Activated CD4-positive, CD25-positive, alpha-beta regulatory T cell treated with anti-CD3 and anti-CD28 coated beads, Interleukin-2, amount 50 U/mL, for 72 hours (primary cell): ENCODE measurements around the gene HOXA10.

Experiments
- DNase-seq: peaks from one replicate; pipeline ENCODE4 v3.0.0; 2021

HOXA10 gene

GRCh38 chr7:27154901-27155815 lies 19.0 kb downstream of the HOXA10 start:
- DNase-seq, result peak; percentile 40

GRCh38 chr7:27154369-27154768 lies 19.8 kb downstream of the HOXA10 start:
- no peak for DNase-seq

- no peak for DNase-seq
Observed at GRCh38 chr7:27153526-27153925, 20.6 kb downstream of the HOXA10 start.

- no peak for DNase-seq
Observed at GRCh38 chr7:27152816-27153442, 21.2 kb downstream of the HOXA10 start.

- DNase-seq, result no peak
Observed at GRCh38 chr7:27151931-27152815, 21.9 kb downstream of the HOXA10 start, which contains the start of gene HOXA3. Gene HOXA3 (minus strand): TSS chr7:27152583. CDS start chr7:27110640, 41,943 bp downstream.

GRCh38 chr7:27151341-27151930 lies 22.7 kb downstream of the HOXA10 start:
- DNase-seq, result peak; percentile 31

GRCh38 chr7:27150568-27151340 lies 23.4 kb downstream of the HOXA10 start:
- DNase-seq, result peak; percentile 72

- DNase-seq, result no peak
Observed at GRCh38 chr7:27149842-27150567, 24.1 kb downstream of the HOXA10 start.

- DNase-seq, result no peak
Observed at GRCh38 chr7:27148756-27149641, 25.1 kb downstream of the HOXA10 start.

GRCh38 chr7:27148031-27148755 lies 25.9 kb downstream of the HOXA10 start:
- peak; percentile 29 for DNase-seq

- peak; percentile 34 for DNase-seq
Observed at GRCh38 chr7:27147199-27148030, 26.7 kb downstream of the HOXA10 start, which contains the start of gene HOXA6. Gene HOXA6 (minus strand): TSS chr7:27147774. CDS start chr7:27147749, 25 bp downstream.

GRCh38 chr7:27146491-27147198 lies 27.5 kb downstream of the HOXA10 start:
- no peak for DNase-seq

GRCh38 chr7:27145914-27146412 lies 28.2 kb downstream of the HOXA10 start:
- DNase-seq, result no peak

GRCh38 chr7:27145165-27145913 lies 28.8 kb downstream of the HOXA10 start:
- no peak for DNase-seq

GRCh38 chr7:27144781-27145164 lies 29.3 kb downstream of the HOXA10 start:
- no peak for DNase-seq

- no peak for DNase-seq
Observed at GRCh38 chr7:27143950-27144780, 30.0 kb downstream of the HOXA10 start.
